Islet of Langerhans (tissue), 1 donor: ENCODE data around the gene MAPK12.

Source experiments
- FAIRE-seq: peaks from one replicate; lab custom pipeline; 2011; peaks lifted over from hg19 to GRCh38; lab: Jason Lieb, UNC

Gene MAPK12

DNA sequence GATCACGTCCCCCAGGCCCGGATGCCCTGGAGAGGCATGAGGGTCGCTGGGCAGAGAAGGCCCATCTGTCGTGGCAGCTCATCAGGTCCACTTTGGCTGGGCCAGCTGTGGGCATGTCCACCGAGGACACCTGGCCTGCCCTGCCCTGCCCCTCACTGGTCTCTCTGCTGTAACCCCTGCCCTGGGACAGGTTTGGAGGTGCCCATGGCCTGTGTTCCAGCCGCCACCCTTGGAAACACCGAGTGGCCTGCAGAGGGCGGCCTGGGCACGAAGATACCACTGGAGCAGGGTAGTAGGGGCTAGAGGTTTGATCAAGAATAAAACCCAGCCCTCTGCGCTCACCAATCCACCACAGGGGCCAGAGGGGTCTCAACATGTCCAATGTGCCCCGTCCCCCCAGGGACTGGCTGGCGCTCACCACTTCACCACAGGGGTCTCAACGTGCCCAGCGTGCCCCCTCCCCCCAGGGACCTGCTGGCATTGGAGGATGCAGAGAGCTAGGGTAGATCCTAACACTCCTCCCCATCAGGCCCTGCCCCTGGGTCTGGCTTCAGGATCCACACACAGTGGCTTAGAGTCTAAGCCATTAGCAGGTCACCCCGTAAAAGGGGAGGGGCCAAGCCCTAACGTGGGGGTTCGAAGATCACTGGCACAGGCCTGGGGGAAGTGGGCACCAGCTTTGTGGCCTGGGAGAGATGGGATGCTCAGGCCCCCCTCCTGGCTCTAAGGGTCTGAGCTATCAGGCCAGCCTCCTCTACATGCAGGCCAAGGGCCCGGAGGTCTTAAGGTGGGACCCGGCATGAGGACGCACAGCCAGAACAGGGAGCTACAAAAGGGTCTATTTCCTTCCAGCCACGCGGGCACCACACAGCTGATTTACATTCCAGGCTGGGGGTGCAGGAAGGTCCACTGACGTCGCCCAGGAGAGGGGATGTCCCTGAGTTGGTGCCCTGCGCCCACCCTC is 9.1 kb downstream of the MAPK12 start:
- no peak for FAIRE-seq

DNA sequence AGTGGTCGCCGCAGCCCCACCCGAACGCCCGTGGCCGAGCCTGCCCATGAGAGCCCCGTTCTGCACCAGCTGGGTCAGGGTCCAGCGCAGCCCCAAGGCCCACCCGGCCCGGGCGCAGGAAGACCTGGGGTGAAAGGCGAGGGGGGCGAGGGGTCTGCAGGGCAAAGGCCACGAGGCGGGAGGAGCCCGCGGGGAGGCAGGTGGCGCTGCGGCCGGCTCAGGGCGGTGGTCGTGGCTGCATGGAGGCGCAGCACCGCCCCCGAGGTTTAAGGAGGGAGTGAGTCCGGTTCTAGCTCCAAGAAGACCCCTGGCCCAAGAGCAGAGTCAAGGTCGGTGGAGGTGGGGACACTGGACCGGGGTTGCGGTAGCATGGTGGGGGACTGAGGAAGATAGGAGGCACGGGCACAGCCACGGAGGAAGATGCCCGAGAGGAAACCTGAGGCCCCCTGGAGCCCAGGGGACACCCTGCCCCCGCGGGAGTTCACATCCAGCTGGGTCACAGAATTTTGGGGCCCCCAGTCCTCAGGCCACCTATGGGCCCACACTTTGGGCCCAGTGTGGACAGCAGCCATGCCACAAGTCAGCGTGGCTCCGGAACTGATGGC is 9.9 kb downstream of the MAPK12 start:
- FAIRE-seq, result no peak

DNA sequence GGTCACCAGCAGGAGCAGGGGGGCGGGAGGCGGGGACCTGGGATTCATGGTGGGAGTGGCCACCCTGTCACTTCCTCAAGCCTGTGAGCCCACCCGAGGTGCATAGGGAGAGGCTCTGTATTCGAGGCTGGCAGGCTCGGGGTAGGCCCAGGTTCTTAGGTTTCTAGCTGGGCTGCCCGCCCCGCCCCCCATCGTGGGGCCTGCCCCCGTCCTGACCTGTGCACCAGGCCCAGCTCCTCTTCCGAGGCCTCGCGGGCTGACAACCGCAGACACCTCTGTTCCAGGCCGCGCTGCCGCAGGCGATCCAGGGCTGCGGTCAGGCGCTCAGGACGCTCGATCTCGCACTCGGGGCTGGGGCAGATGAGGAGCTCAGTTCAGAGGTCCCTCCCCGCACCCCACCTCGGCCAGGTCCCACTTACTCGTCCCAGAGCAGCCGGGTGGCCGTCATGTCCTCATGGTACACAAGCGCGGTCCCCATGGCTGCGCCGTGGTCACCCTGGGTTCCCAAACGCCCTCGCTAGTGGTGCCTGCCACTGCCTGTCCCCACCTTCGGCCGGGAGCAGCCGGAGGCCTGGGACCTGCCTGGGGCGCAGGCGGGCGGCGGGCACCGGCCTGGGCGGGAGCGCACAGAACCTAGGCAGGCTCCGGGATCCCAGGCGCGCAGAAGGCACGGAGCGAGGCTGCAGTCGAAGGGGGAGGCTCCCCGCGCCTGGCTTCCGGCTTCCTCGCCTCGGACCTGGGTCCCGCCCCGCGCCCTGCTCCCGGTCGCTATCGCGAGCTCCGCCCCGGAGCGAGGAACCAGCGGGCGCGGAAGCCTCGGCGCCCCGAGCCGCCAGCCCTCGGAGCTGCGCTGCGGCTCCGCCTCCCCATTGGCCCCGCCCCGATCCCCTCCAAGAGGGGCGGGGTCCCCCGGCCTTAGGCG is 10.7 kb downstream of the MAPK12 start, which contains the start of gene HDAC10:
TSS of gene HDAC10 (minus strand) at position 711 of the 922 bp plus-strand sequence. CDS start at position 478, 233 bp downstream.
- no peak for FAIRE-seq

DNA sequence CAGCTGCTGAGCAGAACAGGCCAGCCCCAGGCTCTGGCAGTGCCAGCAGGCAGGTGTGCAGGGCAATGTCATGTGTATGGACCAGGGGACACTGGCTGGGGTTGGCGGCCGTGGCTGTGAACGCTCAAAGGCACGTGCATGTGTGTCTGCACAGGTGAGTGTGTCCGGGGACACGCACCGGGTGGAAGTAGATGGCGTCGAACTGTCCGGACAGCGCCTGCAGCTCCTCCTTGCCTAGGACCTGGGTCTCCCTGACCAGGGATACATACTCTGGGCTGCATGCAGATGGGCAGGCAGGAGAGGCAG is 11.3 kb downstream of the MAPK12 start:
- no peak for FAIRE-seq

DNA sequence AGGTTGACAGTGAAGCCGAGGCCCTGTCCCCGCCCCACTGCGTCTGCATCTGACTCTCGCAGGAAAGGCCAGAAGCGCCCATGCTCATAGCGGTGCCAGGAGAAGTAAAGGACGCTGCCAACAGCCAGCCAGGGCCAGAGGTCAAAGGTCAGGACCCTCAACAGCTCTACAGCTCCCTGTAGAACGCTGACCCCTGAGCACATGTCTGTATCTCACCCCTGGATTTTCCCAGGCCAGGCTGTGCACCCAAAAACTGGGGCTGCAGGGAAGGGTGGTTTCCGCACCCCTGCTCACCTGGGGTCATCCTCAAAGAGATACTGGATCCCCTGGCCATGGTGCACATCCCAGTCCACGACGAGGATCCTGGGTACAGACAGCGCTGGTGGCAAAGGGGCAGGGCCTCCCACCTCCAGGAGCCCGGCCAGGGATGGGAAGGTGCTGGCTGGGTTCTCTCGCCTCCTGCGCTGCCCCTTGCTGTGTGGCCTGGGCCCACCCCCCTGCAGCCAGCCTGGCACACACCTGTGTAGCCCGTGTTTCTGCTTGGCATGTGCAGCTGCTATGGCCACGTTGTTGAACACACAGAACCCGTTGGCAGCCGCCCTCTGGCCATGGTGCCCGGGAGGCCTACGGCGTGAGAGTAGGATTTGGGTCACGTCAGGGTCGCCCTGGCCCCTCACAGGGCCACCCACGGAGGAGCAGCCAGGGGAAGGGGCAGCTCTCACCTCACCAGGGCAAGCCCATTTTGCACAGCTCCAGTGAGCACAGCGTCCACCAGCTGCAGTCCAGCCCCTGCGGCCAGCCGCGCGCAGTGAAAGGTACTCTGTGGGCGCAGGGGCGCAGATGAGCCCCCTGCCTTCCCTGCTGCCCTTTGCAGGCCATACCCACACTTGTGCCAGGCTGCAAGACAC is 11.9 kb downstream of the MAPK12 start:
- no peak for FAIRE-seq

DNA sequence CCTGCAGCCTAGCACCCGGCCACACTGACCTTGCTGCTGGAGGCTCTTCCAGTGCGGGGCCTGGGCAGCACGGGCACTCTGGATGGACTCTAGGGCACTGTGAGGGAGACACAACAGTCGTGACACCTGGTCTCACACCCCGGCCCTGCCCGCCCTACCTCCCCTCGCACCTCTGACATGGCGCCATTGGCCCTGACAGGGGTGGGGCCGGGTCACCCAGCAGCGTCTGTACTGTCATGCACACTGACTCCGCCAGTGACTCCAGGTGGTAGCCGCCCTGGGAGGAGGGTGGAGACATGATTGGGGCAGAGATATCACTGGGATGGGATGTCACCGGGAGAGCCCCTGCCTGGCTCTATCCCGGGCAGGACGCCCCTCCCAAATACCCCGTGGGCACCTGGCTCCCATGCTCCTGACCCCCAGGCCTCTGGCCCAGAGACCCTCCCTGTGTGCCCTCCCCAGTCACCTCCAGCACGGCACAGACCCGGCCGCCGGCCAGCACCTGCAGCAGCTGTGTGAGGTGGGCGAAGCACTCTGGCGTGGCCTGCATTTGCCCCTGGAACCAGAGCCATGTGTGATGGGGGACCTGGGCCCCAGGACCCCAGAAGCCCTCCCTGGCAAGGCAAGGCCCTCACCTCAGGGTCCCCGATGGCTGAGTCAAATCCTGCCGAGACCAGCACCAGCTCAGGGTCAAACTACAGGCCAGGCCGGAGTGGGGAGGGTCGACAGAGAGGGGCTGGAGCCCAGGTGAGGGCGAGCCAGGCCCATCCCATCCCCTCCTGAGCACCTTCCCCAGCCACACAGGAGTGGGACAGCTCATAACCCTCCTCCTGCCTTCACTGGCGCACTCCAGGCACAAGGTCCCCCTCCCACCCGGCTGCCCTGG is 13.0 kb downstream of the MAPK12 start:
- no peak for FAIRE-seq

DNA sequence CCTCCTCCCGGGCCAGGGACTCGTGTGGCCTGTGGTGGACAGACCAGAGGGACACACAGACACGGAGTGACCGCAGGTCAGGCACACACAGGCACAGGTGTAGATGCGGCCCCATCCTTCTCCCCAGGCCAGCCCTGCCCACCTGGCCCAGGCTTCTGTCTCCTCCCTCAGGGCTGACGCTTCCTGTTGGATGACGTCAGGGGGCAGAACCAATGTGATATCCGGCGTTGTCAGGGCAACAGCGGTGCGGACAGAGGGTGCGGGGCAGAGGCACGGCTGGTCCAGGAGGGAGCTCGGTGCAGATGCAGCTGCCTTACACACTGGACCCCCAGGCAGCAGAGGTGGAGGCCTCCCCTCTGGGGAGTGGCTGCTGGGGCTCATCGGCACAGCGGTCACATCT is 13.7 kb downstream of the MAPK12 start:
- no peak for FAIRE-seq

DNA sequence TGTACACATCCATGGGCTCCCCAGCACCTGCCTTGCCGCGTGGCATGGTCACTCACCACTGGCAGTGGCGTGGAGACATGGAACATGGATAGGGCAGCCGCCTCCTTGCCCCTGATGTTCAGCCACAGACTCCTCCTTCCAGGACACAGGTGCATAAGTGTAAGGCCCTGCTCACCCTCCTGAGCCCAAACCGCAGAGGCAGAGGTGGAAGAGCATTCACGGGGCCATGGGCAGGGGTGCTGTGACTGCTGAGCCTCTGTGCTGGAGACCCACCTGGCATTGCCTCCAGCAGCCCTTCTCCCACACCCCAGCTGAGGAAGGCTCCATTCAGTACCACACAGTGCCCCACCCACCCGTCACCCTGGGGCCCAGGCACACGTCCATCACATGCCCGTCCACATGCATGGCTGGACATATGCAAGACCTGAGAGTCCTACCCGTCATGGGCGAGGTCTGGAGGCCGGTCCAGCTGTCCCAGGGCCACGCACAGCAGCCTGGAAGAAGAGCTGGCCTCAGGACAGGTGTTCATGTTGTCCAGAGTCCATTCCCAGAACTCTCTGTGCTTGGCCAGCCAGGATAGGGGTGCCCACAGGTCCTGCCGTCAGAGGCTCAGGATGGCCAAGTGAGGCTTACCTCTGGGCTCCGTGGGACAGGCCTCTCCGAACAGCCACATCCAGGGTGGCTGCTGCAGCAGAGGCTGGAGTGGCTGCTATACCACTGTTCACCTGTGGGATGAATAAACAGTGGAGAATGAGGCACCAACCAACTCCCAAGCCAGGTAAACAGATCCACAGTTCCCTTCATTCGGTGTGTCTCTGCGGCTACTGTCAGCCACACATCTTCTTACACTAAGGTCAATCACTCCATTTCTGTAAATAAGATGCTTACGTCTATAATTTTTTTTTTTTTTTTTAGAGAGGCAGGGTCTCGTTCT is 15.0 kb downstream of the MAPK12 start:
- no peak for FAIRE-seq

DNA sequence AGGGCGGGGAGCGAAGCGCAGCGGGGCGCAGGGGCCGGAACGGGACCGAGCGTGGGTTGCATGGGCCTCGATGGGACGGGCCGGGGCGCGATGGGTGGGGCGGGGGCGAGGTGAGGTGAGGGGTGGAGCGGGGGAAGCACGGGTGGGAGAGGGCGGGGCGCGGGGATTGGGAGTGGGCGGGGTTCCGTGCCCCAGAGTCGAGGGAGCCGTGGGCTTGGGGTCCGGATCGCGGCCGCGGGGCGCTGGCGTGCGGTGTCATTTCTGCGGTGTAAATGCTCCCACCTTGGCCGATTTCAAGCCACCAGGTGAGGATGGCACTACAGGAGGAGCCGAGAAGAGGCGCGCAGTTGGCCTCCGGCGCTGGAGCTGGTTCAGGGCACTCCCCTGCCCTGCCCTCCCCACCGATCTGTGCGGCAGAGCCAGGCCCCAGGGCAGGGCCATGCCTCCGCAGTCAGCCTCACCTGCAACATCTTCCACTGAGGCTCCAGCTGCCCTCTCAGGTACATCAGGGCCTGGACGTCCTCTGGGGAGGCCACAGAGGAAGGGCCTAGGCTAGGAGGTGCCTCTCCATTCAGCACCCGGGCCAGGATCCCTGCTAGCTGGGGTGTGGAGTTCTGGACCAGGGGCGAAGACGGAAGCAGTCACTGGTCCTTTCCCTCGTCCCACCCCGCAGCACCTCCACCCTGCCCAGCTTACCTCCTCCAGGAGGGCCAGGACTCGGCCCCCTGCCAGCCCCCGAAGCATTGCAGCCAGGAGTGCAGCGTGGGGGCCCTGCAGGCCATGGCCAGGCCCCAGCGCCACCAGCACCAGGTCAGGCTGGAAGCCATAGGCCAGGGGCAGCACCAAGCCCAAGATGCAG is 16.0 kb downstream of the MAPK12 start:
- no peak for FAIRE-seq

DNA sequence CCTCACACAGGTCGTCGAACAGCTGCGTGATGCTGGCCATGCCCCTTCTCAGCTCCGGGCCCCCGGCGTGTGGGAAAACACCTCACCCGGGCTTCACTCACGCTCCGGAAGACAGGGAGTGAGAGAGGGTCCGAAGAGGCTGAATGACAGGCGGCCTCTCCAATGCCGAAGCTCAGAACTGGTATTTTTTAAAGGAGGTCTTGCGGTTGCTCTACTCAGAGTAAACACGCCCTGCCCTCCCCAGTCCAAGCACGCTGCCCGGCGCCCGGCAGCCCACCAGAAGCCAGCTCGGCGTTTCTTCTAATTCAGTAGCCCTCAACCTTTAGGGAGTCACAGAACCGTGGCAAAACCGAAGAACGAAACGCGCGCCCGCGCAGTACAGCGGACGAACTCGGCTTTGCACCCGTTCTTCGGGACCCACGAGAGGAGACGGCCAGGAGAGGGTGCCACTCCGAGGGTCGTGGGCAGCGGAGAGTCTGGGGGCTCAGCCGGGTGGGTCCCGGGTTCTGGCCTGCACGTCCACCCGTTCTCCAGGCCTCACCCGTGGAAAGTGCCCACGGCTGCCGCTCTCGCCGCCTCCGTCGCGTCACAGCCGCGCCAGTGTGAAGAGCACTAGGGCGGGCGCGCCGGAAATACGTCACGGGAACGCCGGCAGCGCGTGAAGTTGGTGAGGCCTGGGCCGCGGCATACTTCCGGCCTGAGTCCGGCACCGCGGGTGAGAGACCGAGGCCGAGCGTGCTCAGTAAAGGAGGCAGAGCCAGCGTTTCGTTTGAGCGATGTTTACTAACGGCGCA is 16.9 kb downstream of the MAPK12 start, which contains the start of gene TUBGCP6:
TSS of gene TUBGCP6 (minus strand) at position 604 of the 794 bp plus-strand sequence. CDS start at position 40, 564 bp downstream.
- FAIRE-seq, result no peak

DNA sequence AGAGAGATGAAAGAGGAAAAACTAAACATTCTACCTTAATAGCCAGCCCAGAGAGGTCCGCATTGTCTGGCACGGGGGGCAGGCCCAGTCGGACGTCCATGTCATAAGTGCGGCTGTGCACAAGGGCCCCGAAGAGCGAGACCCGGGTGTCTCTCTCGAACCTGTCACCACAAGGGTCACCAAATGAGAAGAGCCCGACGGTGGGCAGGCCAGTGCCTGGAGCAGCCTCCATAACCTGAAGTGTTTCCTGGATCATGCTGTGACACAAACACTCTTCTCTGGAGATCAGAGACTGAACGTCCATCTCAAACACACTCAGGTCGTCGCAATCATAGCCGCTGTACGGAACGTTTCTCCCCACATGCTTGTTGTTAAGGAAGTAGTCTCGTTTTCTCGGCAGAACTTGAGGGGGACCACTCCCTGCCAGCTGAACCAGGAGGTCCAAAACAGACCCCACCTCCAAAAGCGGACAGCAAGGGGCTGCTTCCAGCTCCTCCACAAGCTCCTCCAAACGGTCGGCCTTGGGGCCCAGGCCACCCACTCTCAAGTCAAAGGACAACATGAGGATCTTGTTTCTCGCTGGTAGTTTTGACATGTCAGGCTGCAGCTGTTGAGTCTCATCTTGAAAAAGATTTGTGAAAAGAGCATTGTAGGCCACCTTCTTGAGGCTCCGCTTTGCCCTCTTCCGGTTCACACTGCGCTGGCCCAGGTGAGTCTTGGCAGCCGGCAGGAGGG is 17.6 kb downstream of the MAPK12 start:
- no peak for FAIRE-seq

DNA sequence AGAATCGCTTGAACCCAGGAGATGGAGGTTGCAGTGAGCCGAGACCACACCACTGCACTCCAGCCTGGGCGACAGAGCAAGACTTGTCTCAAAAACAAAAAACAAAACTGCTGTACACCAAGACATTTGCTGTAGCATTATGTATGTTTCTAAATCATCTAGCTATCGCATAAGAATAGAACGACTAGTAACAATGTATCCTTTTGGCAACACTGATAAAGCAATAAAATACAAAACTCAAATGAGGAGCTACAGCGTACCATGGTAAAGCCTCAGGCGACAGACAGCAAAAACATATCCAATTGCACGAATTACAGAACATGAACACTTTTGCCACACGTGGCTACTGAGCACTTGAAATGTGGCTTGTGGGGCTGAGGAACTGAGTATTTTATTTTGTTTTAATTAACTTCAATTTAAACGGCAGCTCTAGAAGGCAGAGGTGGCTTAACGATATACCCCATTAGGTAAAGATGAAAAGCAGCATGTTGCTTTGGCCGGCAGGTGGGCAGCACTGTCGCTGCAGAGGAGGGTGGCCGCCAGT is 19.0 kb downstream of the MAPK12 start:
- no peak for FAIRE-seq

DNA sequence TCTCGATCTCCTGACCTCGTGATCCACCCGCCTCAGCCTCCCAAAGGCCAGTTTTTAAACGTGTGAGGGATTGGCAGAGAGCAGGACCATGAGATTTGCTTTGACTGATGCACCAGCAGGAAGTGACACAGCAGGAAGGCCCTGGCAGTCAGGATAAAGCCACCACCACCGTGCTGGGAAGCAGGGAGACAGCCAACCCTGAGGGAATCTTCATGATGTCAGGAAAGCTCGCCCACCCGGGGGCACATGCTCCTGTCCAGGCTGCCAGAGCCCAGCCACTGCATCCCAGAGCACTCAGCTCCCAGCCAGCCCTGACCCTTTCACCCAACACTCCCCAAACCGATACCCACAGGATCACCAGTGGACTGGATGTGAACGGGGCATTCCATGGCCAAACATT is 22.7 kb downstream of the MAPK12 start:
- no peak for FAIRE-seq

DNA sequence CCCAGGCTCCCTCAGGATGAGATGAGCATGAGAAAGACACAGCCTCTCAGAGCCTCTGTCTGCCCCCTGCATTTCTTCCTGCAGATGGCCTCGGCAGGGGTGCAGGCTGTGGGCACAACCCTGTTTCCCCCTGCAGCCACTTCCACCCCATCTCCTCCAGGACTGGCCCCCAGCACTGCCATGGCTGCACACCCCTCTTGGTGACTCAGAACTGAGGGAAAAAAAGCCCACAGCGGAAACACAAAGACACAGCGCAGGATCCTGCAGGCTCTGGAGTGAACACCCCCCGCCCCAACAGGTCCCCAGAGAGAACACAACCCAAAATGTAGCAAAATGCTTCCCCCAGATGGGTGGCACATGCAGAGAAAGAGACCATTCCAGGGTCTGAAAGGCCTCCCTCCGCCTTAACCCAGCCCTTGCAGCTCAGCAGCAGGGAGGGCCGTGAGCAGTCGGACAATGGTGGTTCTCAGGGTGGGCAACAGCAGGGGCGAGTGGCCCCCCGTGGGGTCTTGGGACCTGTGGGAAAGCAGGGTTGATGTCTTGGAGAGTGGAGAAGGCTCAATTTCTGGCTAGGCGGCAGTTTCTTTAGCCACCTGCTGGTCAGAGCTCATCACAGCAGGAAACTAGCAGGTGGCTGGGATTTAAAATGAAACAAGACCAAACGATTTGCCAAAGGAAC is 24.6 kb downstream of the MAPK12 start:
- no peak for FAIRE-seq

DNA sequence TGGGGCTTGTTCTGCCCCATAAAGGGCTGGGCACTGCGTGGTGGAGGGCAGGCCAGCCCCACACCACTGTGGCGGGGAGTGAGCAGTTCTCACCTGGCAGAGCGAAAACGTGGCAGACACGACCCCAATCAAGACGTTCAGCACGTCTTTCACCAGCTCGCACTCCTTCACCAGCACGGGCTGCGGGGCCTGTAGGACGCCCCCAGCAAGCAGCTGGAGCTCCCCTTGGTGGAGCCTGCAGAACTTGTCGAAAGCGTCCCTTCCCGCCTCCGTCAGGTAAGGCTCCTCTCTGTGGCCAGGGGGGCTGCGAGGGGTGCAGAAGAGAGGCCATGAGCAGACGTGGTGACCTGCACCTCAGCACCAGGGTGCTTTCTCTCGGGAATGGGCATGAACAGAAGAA is 28.3 kb downstream of the MAPK12 start:
- no peak for FAIRE-seq
